GDM1 (cell line): Measurements from ENCODE around the gene ATAD1.

Experiments used
- DNase-seq: peaks from one replicate; lab custom pipeline; 2025; lab: John Stamatoyannopoulos, UW

ATAD1 gene

DNA sequence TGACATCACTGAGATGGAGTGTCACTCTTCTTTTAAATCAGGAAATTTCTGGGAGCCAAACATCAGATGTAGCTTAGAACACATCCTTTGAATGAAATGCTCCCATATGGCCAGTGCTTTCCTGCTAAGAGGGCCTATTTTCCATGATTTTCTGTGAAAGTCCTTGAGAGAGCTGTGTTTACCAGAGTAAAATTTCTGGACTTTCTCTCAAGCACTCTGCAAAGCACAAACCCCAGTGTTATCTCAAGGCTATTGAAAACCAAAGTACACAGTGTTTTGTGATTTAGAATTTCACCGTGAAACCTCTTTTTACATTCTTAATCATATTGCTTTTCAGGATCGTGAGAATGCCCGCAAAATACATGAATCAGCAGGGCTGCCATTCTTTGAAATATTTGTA is 104.3 kb downstream of the ATAD1 start:
- no peak for DNase-seq

DNA sequence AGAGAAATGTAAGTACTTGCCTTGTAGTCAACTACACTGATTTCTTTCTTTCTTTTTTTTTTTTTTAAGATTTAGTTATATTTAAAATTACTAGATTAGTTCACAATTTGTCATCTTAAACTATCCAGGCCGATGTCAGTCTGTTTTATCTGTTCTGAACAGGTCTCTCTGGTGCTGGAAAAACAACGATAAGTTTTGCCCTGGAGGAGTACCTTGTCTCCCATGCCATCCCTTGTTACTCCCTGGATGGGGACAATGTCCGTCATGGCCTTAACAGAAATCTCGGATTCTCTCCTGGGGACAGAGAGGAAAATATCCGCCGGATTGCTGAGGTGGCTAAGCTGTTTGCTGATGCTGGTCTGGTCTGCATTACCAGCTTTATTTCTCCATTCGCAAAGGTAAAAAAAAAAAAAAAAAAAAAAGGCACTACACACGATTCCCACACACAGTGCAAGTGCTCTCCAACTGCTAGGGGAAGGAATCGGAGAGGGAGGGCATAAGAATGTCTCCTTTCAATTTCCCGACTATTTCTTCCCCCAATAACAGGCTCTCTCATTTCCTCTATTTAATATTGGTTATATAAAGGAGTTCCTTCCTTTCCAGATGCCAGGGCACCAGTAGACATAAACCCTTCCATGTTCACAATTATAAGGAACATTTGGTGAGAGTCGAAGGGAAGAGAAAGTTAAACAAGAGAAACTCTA is 105.0 kb downstream of the ATAD1 start:
- DNase-seq, result no peak

DNA sequence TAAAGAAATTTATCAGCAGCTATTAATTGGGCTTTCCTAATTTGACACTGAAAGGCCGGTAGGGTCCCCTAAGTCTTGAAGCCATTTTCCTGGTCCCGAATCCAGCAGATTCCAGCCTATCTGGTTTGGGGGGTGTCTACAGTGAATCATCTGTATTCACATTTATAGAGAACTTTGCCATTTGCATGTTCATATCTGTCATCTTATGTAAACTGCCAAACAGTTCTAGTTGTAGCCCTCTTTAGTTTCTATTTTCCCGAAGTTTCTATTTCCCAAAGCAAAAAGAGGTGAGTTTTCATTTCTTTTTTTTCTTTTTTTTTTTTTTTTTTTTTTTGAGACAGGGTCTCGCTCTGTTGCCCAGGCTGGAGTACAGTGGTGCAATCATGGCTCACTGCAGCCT is 110.8 kb downstream of the ATAD1 start:
- DNase-seq, result no peak

DNA sequence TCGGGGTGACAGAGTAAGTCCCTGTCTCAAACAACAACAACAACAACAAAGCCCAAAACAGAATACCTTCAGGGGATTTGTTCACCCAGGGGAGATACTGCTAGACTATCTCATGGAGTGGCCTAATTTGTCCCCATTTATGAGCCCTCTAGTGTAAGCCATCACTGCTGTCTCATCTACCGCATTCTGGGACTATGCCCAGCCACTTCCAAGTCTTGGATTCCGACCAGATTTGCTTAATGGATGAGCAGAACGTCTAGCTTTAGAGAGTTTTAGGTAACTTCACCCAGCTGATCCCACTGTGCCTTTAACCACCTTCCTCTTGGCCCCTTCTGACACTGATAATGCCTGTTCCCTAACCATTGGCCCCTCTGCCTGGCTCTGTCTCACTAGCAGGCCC is 111.3 kb downstream of the ATAD1 start:
- no peak for DNase-seq

DNA sequence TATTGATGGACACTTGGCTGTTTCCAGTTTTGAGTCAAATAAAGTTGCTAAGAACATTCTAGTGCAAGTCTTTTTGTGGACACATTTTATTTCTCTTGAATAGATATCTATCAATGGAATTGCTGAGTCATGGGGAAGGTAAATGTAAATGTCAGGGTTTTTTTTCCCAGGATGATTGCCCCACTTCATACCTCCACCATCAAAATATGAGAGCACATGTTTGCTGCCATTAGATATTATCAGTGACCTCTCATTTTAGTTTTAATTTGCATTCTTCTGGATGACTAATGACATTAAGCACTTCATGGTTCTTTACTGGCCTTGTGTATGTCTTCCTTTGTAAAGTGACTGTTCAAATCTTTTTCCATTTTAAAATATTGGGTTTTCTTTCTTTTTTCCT is 112.7 kb downstream of the ATAD1 start:
- DNase-seq, result no peak

DNA sequence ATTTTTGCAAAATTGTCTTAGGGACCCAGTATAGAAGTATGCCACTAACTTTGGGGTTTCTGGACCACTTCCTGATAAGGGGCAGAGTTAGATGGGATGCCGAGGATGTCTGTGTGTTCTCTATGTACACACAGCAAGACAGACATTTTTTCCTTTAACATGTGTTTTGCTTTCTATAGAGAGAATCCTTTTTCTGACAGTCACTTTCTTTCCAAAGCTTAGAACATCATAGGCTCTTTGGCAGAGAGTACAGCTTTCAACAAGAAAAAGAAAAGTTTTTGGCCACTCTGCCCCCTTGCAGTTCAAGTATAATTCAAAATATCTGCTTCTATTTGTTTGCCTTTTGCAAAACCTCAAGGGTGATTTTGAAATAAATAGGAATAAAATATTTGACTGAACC is 114.3 kb downstream of the ATAD1 start:
- no peak for DNase-seq

DNA sequence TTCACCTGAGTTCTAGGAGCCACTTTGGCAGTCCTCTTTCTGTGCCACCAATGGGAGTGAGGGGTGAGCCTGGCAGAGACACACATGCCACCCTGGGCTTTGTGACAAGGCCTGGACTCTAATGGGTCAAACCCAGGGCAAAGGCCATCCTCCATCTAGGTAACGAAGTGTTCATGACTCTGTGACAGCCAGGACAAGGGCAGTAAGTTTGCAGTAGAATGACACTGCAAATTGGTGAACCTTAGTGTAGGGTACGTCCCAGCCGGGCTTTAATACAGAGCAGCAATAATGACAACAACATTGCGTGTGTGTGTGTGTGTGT is 115.1 kb downstream of the ATAD1 start:
- no peak for DNase-seq

DNA sequence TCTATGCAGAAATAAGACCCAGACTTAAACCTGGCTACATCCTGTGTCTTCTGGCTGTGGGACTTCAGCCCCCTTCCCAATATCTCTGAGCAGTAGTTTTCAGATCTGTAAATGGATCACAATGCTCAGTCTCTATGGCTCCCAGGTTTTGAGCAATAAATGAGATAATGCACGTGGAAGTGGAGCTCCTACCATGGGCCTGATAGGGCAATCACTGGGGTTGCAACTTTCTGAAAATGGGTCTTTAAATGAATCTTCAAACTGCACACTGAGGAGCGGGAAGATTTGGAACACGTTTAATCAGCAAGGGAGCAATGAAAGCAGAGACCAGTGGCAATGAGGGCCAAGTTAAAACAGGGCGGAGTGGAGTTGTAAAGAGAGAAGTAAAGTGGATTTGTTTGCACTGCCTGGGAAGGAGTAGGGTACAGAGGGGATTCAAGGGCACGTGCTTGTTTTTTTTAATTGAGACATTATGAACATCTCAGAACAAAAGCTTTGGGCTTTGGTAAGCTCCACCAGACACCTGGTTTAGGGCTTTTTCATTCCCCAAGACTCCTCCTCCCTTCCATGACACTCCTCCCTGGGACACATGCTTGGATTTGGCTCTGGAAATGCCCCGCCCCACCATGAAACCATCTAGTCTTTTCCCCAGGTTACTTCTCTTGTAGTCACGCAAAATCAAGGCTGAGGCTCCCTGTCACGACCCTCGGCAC is 115.6 kb downstream of the ATAD1 start:
- DNase-seq, result no peak
